NCI-H82 treated with DMSO at 0.1 percent for 48 hours (cell line): Measurements from ENCODE around the gene ZNF45.
A peak's percentile ranks its signal among the peaks of the same experiment; 100 is the strongest.
"Not testable (repeated sequence)": the region's sequence is repeated elsewhere in the genome, so short reads cannot be mapped to it uniquely, and the experiment has no call there.

Source experiments
- DNase-seq: peaks from one replicate; lab custom pipeline; 2025; ENCODE audit not compliant: unreplicated experiment; lab: John Stamatoyannopoulos, UW

ZNF45 gene

DNA sequence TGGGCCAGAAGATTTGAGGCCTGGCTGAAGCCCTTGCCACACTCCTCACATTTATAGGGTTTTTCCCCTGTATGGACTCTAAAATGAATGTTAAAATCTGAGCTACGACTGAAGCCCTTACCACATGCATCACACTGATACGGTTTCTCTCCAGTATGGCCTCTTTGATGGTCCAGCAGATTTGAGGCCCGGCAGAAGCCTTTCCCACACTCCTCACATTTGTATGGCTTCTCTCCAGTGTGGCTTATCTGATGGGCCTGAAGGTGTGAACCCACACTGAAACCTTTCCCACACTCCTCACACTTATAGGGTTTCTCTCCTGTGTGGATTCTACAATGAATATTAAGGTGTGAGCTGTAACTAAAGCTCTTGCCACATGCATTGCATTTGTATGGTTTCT is 21.0 kb downstream of the ZNF45 start:
- DNase-seq: no peak

DNA sequence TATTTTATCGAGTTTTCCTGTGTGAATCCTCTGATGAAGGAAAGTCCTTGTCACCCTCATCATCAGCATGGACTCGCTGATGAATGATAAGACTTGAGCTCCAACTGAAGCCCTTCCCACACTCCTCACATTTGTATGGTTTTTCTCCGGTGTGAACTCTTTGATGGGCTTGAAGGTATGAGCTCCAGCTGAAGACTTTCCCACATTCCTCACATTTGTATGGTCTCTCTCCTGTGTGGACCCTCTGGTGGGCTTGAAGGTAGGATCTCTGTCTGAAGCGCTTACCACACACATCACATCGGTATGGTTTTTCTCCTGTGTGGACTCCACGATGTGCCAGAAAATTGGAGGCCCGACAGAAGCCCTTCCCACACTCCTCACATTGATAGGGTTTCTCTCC is 21.7 kb downstream of the ZNF45 start:
- DNase-seq: no peak

DNA sequence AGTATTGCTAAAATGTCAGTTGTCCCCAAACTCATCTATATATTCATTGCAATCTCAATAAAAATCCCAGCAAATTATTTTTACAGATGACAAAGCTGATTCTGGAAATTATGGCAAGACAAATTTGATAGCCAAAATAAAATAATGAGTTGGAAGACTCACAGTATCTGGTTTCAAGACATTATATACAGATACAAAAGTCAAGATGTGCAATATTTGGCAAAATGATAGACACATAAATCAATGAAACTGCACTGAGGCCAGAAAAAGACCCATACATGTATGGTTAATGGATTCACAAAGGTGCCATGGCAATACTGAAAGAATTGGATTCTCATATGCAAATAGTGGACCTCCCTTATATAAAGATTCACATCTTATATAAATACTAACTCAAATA is 24.2 kb downstream of the ZNF45 start:
- no peak for DNase-seq

DNA sequence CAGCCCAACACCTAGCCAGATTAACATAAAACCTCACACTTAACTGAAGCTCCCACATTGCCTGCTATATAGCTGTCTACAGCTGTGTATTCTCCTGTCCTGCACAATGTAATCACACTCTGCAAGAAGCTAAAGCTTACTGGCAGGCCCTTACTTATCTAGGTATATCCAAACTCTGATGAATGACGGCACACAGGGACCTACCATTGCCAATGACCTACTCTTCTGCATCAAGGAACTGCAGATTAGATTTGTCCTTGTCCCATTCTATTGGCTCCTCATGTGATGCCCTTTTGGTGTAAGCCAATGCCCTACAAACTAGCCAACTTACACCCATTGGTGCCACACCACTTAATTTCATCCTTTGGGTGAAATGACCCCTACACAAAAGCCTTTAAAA is 26.4 kb downstream of the ZNF45 start:
- no peak for DNase-seq

DNA sequence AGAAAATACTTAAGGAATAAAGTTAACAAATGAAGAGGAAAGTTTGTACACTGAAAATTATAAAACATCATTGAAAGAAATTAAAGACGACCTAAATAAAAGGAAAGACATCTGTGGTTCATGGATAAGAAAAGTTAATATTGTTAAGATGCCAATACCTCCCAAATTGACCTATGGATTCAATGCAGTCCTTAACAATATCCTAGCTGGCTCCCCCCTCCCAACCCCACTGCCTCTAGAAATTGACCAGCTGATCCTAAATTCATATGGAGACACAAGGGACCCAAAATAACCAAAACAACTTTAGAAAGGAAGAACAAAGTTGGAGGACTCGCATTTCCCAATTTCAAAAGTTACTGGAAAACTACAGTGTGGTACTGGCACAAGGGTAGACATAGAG is 28.3 kb downstream of the ZNF45 start:
- DNase-seq: no peak

DNA sequence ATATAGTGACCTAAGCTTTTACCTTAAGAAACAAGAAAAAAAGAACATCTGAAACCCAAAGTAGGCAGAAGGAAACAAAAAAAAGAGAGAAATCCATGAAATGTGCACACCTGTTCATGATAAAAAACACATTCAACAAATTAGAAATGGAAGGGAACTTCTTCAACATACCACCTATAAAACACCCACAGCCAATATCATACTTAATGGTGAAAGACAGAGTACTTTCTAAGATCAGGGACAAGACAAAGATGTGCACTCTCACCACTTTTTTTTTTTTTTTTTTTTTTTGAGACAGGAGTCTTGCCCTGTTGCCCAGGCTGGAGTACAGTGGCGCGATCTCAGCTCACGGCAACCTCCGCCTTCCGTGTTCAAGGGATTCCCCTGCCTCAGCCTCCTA is 29.2 kb downstream of the ZNF45 start:
- no peak for DNase-seq

DNA sequence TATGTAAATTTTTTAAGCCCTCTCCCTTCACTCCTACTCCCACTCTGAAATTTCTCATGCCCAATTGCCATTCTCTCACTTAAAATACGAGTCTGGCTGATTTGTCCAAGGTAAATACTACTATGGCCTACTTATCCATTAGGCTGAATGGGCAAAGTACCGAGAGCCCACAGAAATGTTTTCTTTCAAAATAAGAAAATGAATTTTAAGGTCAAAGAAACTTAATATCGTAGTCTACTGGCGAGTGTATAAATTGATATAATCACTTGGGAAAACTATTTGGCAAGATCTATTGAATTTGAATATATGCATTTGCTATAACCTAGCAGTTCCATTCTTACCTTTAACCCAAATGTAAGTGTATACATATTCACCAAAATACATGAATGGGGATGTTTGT is 32.7 kb downstream of the ZNF45 start:
- DNase-seq: no peak

DNA sequence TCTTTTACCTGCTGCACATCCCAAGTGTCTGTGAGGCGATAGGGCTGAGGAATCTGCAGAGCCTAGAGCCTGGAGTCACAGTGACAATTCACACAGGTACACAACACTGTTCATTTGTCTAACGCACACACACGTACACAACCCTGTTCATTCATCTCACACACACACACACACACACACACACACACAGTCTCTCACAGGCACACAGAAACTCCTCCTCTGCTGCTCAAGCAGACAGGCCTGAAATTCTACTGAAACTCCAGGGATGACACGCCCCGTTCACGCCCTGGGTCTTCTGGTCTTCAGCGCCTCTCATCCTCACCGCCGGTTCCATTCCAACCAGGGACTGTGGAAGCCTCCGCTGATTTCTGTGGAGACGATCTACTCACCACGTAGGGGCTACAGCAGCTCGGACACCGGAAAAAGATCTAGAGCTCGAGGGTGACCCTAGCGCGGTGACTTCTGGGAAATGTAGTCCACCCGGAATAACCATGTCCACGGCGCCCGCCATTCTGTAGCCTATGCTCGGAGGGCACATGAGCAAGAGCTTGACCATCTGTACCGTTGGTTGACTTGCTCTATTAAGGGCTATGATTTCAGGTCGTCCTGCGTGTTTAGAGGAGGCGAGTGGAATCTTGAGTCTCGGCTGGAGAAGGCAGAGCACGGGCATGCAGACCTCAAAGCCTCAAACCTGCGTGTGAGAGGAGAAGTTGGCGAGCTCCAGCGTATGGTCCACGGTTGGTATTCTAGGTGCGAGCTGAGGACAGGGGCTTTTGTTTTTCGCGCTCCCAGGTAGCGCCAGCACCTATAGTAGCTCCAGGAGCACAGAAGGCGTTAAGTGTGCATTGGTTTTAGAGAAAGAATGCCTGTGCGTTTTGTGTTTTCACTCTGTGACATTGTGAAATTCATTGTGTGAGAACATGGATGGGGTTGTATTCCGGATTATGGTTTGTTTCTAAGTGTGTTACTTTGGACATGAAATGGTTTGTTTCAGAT is 33.4 kb downstream of the ZNF45 start:
- DNase-seq: peak; percentile 12

DNA sequence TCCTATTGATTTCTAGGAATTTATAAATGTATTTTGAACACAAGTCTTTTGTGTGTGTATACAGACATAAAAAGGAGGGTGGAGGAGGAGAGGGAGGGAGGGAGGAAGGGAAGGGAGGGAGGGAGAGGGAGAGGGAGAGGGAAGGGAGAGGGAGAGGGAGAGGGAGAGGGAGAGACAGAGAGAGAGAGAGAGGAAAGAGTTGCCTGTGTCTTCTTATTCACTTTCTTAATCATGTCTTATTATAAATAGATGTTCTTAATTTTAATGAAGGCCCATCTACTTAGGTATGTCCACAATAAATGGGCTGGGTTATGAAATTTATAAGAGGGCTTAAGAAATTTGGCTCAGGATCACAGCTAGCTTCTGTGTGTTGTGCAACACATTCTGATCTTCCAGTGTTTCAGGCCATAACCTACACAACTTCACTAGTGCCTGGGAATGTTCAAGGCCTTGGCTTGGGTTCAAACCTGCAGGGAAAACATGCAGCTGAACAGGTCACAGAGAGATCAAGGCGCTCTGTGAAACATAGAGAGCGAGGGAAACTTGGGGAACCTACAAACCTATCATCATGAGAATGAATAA is 39.3 kb downstream of the ZNF45 start:
- no peak for DNase-seq

DNA sequence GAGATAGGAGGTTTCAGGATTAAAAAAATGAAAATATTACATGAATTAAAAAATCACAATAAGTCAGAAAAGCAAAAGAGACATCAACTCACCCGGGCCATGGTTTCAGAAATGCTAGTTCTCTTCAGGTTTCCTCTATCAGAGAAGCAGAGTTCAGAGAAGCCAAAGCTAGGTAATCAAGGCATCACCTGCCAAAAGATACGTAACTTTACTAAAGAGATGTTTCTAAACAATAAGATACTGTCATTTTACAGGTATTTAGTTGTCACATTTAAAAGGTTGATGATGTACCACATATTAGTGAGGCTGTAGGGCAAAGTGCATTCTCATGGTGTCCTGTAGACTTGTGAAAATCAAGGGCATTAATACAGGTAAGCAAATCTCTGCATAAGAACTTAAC is 51.2 kb downstream of the ZNF45 start, which contains the start of gene ZNF404:
Gene ZNF404, minus strand, starts transcription at position 101 of the 400 bp plus-strand sequence.
- DNase-seq: no peak

DNA sequence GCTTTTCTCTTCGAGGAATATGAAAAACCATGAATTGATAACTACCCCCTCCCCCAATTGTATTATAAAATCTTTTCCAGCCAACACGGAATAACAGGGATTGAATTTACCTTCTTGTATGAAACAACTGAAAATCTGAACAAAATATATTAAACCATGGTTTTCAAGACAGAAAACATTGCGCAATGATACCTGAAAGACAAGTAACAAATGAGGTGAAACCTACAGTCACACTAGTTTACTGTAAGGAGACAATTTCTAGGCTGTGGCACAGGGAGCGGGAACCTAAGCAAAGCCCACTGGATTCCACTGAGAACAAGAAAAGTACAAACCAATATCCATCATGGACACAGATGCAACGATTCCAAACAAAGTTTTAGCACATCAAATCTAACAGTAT is 54.6 kb downstream of the ZNF45 start:
- DNase-seq: no peak

DNA sequence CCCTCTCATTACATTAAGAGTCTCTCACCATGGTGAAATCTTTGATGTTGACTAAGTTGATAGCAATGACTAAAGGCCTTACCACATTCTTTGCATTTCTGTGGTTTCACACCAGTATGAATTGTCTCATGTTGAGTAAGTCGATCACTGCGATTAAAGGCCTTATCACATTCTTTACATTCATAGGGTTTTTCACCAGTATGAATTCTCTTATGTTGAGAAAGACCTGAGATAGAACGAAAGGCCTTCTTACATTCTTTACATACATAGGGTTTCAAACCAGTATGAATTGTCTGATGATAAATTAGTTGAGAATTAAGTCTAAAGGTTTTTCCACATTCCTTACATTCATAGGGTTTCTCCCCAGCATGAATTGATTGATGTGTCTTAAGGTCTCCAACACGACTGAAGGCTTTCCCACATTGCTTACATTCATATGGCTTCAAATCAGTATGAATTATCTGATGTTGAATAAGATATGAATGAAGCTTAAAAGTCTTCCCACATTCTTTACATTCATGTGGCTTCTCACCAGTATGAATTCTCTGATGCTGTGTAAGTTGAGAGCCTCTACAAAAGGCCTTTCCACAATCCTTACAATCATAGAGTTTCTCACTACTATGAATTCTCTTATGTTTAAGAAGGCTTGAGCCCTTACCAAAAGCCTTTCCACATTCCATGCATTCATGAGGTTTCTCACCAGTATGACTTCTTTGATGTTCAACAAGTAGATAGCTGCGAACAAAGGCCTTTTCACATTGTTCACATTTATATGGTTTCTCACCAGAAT is 62.3 kb downstream of the ZNF45 start:
- DNase-seq: no peak

DNA sequence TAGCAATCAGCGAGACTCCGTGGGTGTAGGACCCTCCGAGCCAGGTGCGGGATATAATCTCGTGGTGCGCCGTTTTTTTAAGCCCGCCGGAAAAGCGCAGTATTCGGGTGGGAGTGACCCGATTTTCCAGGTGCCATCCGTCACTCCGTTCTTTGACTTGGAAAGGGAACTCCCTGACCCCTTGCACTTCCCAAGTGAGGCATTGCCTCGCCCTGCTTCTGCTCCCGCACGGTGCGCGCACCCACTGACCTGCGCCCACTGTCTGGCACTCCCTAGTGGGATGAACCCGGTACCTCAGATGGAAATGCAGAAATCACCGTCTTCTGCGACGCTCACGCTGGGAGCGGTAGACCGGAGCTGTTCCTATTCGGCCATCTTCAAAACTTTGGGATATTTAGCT is 68.2 kb downstream of the ZNF45 start:
- DNase-seq: not testable (repeated sequence)
